Measurements from ENCODE around the gene MS4A10.
"Not testable (repeated sequence)": the region's sequence is repeated elsewhere in the genome, so short reads cannot be mapped to it uniquely, and the experiment has no call there.

DNA sequence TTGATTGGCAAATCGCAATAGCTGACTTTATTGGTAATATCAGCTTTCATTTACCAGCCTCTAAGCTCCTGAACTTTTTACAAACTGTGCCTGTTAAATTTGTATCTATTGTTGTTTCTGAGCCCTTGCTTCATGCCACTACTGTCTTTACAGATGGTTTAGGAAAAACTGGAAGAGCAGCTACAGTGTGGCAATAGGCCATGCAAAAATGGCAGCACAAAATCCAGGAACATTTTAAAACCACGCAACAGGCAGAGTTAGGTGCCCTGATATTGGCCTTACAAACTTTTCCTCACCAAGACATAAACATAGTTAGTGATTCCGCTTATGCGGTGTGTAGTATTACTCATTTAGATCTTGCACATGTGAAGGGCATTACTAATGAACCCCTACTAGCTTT lies 26.5 kb upstream of the MS4A10 start:
- TF ChIP-seq CTCF (IDR thresholded peaks at IDR 0.05; ENCODE audit: poor library complexity, severe bottlenecking); EZH2 (IDR thresholded peaks at IDR 0.05; ENCODE audit: borderline replicate concordance, insufficient read depth, low read length, poor library complexity, severe bottlenecking); EP300 (conservative IDR thresholded peaks at IDR 0.05; ENCODE audit: poor library complexity, severe bottlenecking); POLR2AphosphoS5 (IDR thresholded peaks at IDR 0.05): not testable (repeated sequence)

Measured in neural cell (in vitro differentiated cells).